A673 (cell line): ENCODE measurements around the gene DNM2. TPM values are rescaled to one million over a fixed set of nuclear protein-coding genes. Genes with fewer than 3 reads are reported as not detected.

Experiments
- BruUV-seq: library from RNA; stranded (reverse); fragments of 400-500 nt; replicated peaks from 2 replicates; lab custom pipeline; 2021; lab: Mats Ljungman, UMichigan
- CTCF ChIA-PET: fragments of 300-600 bp; sonication (Branson Sonifier 250); formaldehyde crosslinking; loops from one replicate; lab custom pipeline; 2022; ENCODE audit warnings: antibody characterized with exemption; lab: Charles Lee
- POLR2A ChIA-PET: fragments of 300-600 bp; sonication (Branson Sonifier 250); formaldehyde crosslinking; loops from one replicate; lab custom pipeline; 2022; ENCODE audit warnings: antibody characterized with exemption; ENCODE audit not compliant: low non-redundant PET; lab: Charles Lee
- DNase-seq: peaks from one replicate; pipeline ENCODE4 v3.0.0-alpha.2; 2015; ENCODE audit warnings: low spot score
- H3K27ac ChIP-seq: fragments of 200-600 bp; sonication (generic); 2 replicates; pipeline ENCODE4 v1.5.1; 2016; ENCODE audit warnings: mixed run types, low read depth, mild to moderate bottlenecking, mixed read lengths, antibody characterized with exemption, low read length; ENCODE audit not compliant: poor library complexity, severe bottlenecking
- H3K27me3 ChIP-seq: fragments of 200-600 bp; sonication (generic); replicated peaks from 2 replicates; pipeline ENCODE4 v1.6.1; 2017; ENCODE audit warnings: mixed run types, low read depth, mild to moderate bottlenecking, mixed read lengths, antibody characterized with exemption, low read length; ENCODE audit not compliant: insufficient read depth, poor library complexity
- H3K36me3 ChIP-seq: fragments of 200-600 bp; sonication (generic); 2 replicates; pipeline ENCODE4 v1.6.1; 2016; ENCODE audit warnings: mixed run types, mild to moderate bottlenecking, mixed read lengths, antibody characterized with exemption, low read length; ENCODE audit not compliant: insufficient read depth, poor library complexity, severe bottlenecking
- H3K4me1 ChIP-seq: fragments of 200-600 bp; sonication (generic); 2 replicates; pipeline ENCODE4 v1.6.1; 2017; ENCODE audit warnings: mixed run types, mild to moderate bottlenecking, mixed read lengths, antibody characterized with exemption, low read length; ENCODE audit not compliant: insufficient read depth, poor library complexity, severe bottlenecking
- H3K4me3 ChIP-seq: fragments of 200-600 bp; sonication (generic); 2 replicates; pipeline ENCODE4 v1.5.1; 2016; ENCODE audit warnings: low read depth, mixed run types, mild to moderate bottlenecking, mixed read lengths, low read length; ENCODE audit not compliant: poor library complexity, severe bottlenecking
- H3K9me3 ChIP-seq: fragments of 200-600 bp; sonication (generic); 2 replicates; pipeline ENCODE4 v1.6.1; 2016; ENCODE audit warnings: mixed run types, low read depth, mild to moderate bottlenecking, mixed read lengths, antibody characterized with exemption, low read length; ENCODE audit not compliant: poor library complexity, severe bottlenecking
- EZH2 ChIP-seq: fragments of 200-600 bp; sonication (generic); IDR thresholded peaks from 2 replicates; pipeline ENCODE4 v1.6.1; 2017; ENCODE audit warnings: borderline replicate concordance, low read depth, mild to moderate bottlenecking, mixed read lengths, antibody characterized with exemption, low read length; ENCODE audit not compliant: poor library complexity, severe bottlenecking
- intact Hi-C: fragments of 100-400 bp; cut with micrococcal nuclease; formaldehyde crosslinking; loops from one replicate; pipeline ENCODE4 v1.10.0; 2022; ENCODE audit not compliant: unreplicated experiment
- total RNA-seq: library from RNA; stranded (reverse); gene quantifications from 2 replicates; pipeline ENCODE4 v1.2.3, GENCODE V29; 2021
- TF ChIP-seq, protein P1 (sequence below): fragments of 300-800, 200-600 bp; sonication (generic); conservative IDR thresholded peaks from 2 replicates; pipeline ENCODE4 v1.5.1; 2017; ENCODE audit warnings: low read depth, mild to moderate bottlenecking, antibody characterized with exemption, low read length, moderate library complexity, mixed read lengths

Gene DNM2
- total RNA-seq, 1 experiment from 2014 or later = 143 TPM

- BruUV-seq = no TSS peak
- Histone ChIP-seq H3K27me3 (no peaks in the 10 kb centered on the region), H3K36me3 (no peaks in the 10 kb centered on the region), H3K9me3 (no peaks in the 10 kb centered on the region), H3K27ac (peak overlapping the region; percentile 59), H3K4me1 (peaks cover 4% of the 10 kb centered on the region), H3K4me3 (no peak overlapping the region)
- no peak for DNase-seq
- intact Hi-C loops = no loop called here
- CTCF ChIA-PET = no interaction called here
- POLR2A ChIA-PET = no interaction called here
- TF ChIP-seq, protein P1, sequence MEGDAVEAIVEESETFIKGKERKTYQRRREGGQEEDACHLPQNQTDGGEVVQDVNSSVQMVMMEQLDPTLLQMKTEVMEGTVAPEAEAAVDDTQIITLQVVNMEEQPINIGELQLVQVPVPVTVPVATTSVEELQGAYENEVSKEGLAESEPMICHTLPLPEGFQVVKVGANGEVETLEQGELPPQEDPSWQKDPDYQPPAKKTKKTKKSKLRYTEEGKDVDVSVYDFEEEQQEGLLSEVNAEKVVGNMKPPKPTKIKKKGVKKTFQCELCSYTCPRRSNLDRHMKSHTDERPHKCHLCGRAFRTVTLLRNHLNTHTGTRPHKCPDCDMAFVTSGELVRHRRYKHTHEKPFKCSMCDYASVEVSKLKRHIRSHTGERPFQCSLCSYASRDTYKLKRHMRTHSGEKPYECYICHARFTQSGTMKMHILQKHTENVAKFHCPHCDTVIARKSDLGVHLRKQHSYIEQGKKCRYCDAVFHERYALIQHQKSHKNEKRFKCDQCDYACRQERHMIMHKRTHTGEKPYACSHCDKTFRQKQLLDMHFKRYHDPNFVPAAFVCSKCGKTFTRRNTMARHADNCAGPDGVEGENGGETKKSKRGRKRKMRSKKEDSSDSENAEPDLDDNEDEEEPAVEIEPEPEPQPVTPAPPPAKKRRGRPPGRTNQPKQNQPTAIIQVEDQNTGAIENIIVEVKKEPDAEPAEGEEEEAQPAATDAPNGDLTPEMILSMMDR = no peak
- no peak for TF ChIP-seq EZH2
Observed at GRCh38 chr19:10748927-10749434, 31.1 kb downstream of the DNM2 start.

DNA sequence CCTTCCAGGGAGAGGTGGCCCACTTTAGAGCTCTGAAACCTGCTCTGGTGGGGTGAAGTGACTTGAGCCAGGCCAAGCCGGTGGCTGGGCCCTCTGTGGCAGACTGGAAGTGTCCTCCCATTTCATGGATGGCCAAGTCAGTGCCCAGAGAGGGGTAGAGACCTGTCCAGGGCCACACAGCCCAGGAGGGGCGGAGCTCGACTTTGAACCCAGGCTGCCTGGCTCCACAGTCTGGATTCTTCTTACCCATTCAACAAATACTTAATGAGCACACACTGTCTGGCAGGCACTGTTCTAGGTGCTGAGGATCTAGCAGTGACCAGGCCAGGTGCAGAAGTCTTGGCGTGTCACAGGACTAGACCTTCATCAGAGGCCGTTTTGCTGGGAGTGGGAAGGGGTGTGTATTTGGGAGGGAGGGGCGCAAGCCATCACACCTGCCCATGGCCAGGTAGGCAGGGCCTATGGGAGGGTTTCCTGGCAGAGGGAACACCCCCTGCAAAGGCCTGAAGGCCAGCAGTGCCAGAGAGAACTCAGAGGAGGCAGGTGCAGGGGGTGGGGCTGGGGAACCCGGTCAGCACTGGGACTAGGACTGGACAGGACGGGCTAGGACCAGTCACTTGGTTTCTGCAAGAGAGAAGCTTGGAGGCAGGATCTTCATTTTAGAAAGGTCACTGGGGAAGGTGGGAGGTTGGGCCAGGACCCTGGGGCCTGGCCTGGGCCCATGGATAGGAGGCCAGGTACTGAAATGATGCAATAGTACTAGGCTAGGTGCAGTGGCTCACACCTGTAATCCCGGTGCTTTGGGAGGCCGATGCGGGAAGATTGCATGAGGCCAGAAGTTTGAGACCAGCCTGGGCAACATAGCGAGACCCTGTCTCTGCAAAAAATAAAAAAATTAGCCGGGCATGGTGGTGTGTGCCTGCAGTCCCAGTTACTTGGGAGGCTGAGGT, 31.8 kb downstream of the DNM2 start:
- DNase-seq = no peak
- POLR2A ChIA-PET = no interaction called here
- BruUV-seq = no TSS peak
- Histone ChIP-seq H3K36me3 (no peaks in the 10 kb centered on the region), H3K9me3 (no peaks in the 10 kb centered on the region), H3K4me3 (no peak overlapping the region), H3K4me1 (peaks cover 4% of the 10 kb centered on the region), H3K27ac (no peak overlapping the region), H3K27me3 (no peaks in the 10 kb centered on the region)
- CTCF ChIA-PET = no interaction called here
- TF ChIP-seq, protein P1 = no peak
- intact Hi-C loops = no loop called here

DNA sequence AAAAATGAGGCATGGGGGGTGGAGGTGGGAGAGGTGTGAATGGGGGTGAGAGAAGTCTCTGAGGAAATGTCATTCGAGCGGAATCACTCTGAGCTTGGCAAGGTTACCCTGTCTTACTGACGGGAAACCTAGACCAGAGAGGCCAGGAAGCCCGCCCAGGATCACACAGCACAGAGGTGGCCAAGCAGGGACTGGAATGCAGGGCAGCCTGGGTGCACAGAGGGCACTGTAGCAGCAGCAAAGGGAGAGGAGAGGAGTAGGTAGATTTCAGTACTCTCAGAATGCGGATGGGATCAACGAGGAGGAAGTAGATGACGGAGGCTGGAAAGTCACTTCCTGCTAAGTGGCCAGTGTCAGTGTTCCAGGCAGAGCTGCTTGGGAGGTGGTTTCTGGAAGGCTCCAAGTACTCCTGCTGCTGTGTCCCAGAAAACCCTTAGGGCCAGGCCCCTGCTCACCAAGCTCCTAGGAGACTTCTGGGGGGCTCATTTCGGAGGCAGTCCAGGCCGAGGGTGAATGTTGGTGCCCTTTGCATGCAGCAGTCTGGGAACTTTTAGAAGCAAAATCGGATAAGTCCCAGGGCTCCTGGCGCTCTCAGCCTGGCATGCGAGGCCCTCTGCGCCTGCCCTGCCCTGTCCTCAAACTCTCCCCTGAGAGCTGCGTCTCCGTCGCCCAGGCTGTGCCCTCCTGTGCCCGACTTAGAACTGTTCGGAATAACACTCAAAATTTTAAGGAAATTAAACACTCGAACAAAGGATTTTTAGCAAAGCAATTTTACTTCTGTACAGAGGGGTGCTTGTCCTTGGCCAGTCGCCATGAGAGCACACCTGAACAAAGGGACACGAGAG, 33.5 kb downstream of the DNM2 start:
- intact Hi-C loops = no loop called here
- TF ChIP-seq EZH2 = no peak
- TF ChIP-seq, protein P1 = no peak
- no peak overlapping the region for H3K27ac ChIP-seq
- no peaks in the 10 kb centered on the region for H3K36me3 ChIP-seq
- ChIA-PET CTCF (interaction anchor here (1.1 kb wide), 1 partner anchor 34 kb away, joined by 5 read pairs; the partner anchor contains the start of gene DNM2), POLR2A (interaction anchor here (0.6 kb wide), 1 partner anchor 102 kb away, joined by 7 read pairs; no protein-coding TSS in a partner anchor)
- peaks cover 4% of the 10 kb centered on the region for H3K4me1 ChIP-seq
- no peaks in the 10 kb centered on the region for H3K27me3 ChIP-seq
- DNase-seq = no peak
- BruUV-seq = no TSS peak
- no peak overlapping the region for H3K4me3 ChIP-seq
- H3K9me3 ChIP-seq = no peaks in the 10 kb centered on the region
